ENCODE measurements around the gene DOCK11.

The DOCK11 gene

GRCh38 chrX:118502161-118502789 lies 6.7 kb downstream of the DOCK11 start:
- DNase-seq: peak in 1 of 6 experiments; percentile 28

- DNase-seq: peak in 2 of 6 experiments; percentile 9 to 28
Observed at GRCh38 chrX:118503260-118504041, 7.8 kb downstream of the DOCK11 start.

GRCh38 chrX:118504581-118504980 lies 9.0 kb downstream of the DOCK11 start:
- DNase-seq: no peak

GRCh38 chrX:118506805-118507480 lies 11.3 kb downstream of the DOCK11 start:
- no peak for DNase-seq

- DNase-seq: no peak
Observed at GRCh38 chrX:118507766-118508165, 12.2 kb downstream of the DOCK11 start.

- no peak for DNase-seq
Observed at GRCh38 chrX:118508221-118508620, 12.6 kb downstream of the DOCK11 start.

GRCh38 chrX:118508635-118509034 lies 13.0 kb downstream of the DOCK11 start:
- no peak for DNase-seq

DNA sequence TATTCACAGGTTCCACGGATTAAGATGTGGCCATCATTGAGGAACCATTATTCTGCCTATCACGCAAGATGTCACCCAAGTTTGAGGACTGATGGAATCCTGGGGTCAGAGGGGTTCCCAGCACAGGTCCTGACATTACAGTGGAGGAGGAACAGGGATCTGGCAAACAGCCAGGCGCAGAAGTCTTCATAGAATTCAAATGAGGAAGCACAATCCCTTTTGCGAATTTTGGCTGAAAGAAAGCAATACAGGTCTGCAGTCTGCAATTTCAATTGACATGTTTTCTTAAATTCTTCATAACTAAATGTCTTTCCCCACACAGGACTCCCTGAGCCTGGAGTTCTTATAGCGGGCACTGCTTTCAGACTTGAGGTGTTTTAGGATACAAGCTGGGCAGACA lies 14.5 kb downstream of the DOCK11 start:
- DNase-seq: no peak

- DNase-seq: no peak
Observed at GRCh38 chrX:118513120-118513898, 17.7 kb downstream of the DOCK11 start.

- no peak for DNase-seq
Observed at GRCh38 chrX:118519411-118520215, 24.0 kb downstream of the DOCK11 start.

- DNase-seq: no peak
Observed at GRCh38 chrX:118520216-118521206, 24.9 kb downstream of the DOCK11 start.

- no peak for DNase-seq
Observed at GRCh38 chrX:118521435-118521834, 25.8 kb downstream of the DOCK11 start.

DNA sequence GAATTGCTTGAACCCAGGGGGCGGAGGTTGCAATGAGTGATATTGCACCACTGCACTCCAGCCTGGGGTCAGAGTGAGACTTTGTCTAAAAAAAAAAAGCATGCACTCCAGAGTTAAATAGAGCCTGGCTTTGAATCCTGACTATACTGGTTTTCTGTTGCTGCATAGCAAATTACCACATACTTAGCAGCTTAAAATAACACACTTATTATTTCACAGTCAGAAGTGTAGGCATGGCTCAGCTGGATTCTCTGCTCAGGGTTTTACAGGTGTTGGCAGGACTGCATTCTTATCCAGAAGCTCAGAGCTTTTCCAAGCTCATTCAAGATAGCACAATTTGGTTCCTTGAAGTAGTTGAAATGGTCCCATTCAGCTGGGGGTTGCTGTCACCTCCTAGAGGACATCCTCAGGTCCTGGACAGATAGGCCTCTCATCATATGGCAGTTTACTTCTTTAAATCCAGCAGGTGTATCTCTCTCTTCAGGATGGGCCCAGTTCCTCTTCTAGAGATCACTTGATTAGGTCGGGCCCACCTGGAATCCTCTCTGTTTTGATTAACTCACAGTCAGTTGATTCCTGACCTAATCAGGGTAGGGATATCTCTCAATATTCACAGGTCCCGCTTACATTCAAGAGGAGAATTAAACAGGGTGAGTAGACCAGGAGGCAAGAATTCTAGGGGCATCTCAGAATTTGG lies 26.8 kb downstream of the DOCK11 start:
- DNase-seq: no peak

DNA sequence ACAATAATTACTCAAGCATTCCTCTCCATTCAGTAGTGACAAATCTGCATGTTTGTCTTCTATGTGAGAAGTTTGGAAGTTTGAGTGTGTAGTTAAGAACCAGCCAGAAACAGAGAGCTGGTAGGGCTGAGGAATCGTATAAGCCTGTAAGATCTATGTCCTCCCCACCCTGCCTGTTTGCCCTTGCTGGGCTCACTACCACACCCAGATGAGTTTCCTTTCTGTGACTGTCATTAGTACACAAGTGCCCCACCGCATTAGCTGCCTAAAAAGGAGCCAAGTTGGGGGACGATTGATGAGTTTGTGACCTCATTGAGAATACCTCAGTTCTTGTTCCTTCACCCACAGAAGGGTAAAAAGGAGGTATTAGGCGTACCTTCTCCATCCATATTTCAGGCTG lies 28.3 kb downstream of the DOCK11 start:
- DNase-seq: peak in 4 of 6 experiments; percentile 5 to 53 (median 38)

GRCh38 chrX:118524344-118524743 lies 28.7 kb downstream of the DOCK11 start:
- no peak for DNase-seq

DNA sequence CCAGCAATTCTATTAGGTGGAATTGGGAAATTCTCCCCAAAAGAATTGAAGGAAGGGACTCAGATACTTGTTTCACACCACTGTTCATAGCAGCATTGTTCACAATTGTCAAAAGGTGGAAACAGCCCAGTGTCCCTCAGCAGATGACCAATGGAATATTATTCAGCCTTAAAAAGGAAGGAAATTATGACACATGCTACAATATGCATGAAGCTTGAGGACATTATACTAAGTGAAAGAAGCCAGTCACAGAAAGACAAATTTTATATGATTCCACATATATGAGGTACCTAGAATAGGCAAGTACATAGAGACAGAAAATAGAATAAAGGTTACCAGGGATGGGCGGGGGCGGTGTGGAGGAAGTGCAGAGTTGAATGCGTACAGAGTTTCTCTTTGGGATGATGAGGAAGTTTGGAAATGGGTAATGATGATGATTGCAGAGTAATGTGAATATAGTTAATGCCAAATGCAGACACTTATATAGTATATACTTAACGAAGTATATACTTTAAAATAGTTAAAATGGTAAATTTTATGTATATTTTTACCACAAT lies 29.6 kb downstream of the DOCK11 start:
- DNase-seq: no peak

- DNase-seq: no peak
Observed at GRCh38 chrX:118526149-118526548, 30.5 kb downstream of the DOCK11 start.

DNA sequence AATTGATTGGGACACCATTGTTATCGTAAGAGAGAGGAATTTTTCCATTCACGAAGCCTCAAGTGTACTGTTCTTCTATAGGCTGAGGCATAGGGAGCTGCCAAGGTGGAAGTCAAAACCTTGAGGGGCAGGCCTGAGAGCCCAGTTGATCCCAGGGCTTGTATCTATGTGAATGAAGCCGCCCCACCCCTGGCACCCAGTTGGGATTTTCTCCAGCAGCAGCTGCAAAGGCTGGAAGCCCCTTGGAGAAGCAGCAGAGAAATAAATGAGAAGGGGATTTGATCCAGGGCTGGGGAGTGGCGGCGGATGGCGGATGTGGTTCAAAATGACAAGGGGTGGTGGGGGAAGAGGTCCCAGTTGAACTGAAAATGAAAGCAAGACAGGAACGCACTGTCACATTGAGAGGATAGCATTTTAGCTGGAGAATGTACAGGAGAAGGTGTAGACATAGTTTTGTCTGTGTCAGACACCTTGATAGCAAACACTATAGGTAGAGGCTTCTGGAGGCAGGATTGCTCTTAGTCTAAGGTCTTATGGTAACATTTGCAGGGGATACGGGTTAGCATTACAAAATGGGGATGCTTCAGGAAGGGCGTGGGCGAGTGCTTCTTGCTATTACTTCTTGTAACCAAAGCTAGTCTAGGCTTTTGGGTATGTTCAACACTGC lies 32.6 kb downstream of the DOCK11 start:
- peak; percentile 23 to 64 (median 48) for DNase-seq

GRCh38 chrX:118530219-118530911 lies 34.8 kb downstream of the DOCK11 start:
- DNase-seq: no peak
